Endodermal cell (in vitro differentiated cells): ENCODE data around the gene POMGNT1. TPM values are rescaled to one million over a fixed set of nuclear protein-coding genes. Genes with fewer than 3 reads are reported as not detected.

Experiments
- DNase-seq: peaks from one replicate; pipeline ENCODE4 v3.0.0-alpha.2; 2017
- H3K27ac ChIP-seq: 2 replicates; pipeline ENCODE4 v1.5.1; 2013; ENCODE audit warnings: mild to moderate bottlenecking, low read depth, low read length, moderate library complexity
- H3K27me3 ChIP-seq: 2 replicates; pipeline ENCODE4 v1.6.1; 2013; ENCODE audit warnings: mild to moderate bottlenecking, low read length, moderate library complexity; ENCODE audit not compliant: insufficient read depth, control insufficient read depth, poor library complexity, severe bottlenecking
- H3K36me3 ChIP-seq: 2 replicates; pipeline ENCODE4 v1.7.0; 2013; ENCODE audit warnings: mild to moderate bottlenecking, low read length, moderate library complexity; ENCODE audit not compliant: control insufficient read depth, insufficient read depth
- H3K4me1 ChIP-seq: one replicate; pipeline ENCODE4 v1.7.0; 2013; ENCODE audit warnings: low read length; ENCODE audit not compliant: control insufficient read depth, insufficient read depth
- H3K4me3 ChIP-seq: 2 replicates; pipeline ENCODE4 v1.5.1; 2013; ENCODE audit warnings: mild to moderate bottlenecking, low read length, moderate library complexity
- H3K9ac ChIP-seq: 2 replicates; pipeline ENCODE4 v1.6.1; 2013; ENCODE audit warnings: mild to moderate bottlenecking, low read length, moderate library complexity; ENCODE audit not compliant: poor library complexity, severe bottlenecking; ENCODE audit errors: extremely low read depth
- H3K9me3 ChIP-seq: 2 replicates; pipeline ENCODE4 v1.6.1; 2013; ENCODE audit warnings: mild to moderate bottlenecking, low read length, moderate library complexity; ENCODE audit not compliant: control insufficient read depth
- H3K27ac Mint-ChIP-seq: 2 replicates; pipeline ENCODE4 v1.8.0; 2020; ENCODE audit warnings: mixed read lengths
- H3K27me3 Mint-ChIP-seq: 2 replicates; pipeline ENCODE4 v1.8.0; 2021; ENCODE audit warnings: mild to moderate bottlenecking, mixed read lengths; ENCODE audit not compliant: insufficient read depth
- H3K36me3 Mint-ChIP-seq: 2 replicates; pipeline ENCODE4 v1.8.0; 2020; ENCODE audit warnings: low read depth, mixed read lengths
- H3K4me1 Mint-ChIP-seq: 2 replicates; pipeline ENCODE4 v1.8.0; 2020; ENCODE audit warnings: mixed read lengths
- H3K4me3 Mint-ChIP-seq: 2 replicates; pipeline ENCODE4 v1.8.0; 2020; ENCODE audit warnings: mild to moderate bottlenecking, moderate library complexity, mixed read lengths
- H3K9me3 Mint-ChIP-seq: 2 replicates; pipeline ENCODE4 v1.8.0; 2020; ENCODE audit warnings: mild to moderate bottlenecking, mixed read lengths
- WGBS, 2 experiments: methylation state at CpG; one replicate each; pipeline versions ENCODE4 v1.1.5 to v1.1.7; 2013; ENCODE audit warnings: missing lambda C conversion rate in 2 of 2, mixed read lengths in 1 of 2; ENCODE audit not compliant: insufficient coverage in 1 of 2, insufficient read length in 1 of 2; 5-methylcytosine and 5-hydroxymethylcytosine counted together
- total RNA-seq, 2 donors: library from RNA; stranded (reverse); fragmentation: NEBNext Ultra II Directional in 1 of 2; extraction: Animal tissue kit (Norgen Biotek cat#: 25700) in 1 of 2; gene quantifications; 2 replicates in 1 of 2; 3 replicates in 1 of 2; pipeline ENCODE4 v1.2.1, GENCODE V29; 2021
- TF ChIP-seq, protein P1 (sequence below): fragments of 200-600 bp; sonication (generic); conservative IDR thresholded peaks from 2 replicates; pipeline ENCODE4 v1.5.0; 2021; ENCODE audit warnings: antibody characterized with exemption, mild to moderate bottlenecking

The POMGNT1 gene
- total RNA-seq, 2 donors from 2014 or later = 101 TPM

DNA sequence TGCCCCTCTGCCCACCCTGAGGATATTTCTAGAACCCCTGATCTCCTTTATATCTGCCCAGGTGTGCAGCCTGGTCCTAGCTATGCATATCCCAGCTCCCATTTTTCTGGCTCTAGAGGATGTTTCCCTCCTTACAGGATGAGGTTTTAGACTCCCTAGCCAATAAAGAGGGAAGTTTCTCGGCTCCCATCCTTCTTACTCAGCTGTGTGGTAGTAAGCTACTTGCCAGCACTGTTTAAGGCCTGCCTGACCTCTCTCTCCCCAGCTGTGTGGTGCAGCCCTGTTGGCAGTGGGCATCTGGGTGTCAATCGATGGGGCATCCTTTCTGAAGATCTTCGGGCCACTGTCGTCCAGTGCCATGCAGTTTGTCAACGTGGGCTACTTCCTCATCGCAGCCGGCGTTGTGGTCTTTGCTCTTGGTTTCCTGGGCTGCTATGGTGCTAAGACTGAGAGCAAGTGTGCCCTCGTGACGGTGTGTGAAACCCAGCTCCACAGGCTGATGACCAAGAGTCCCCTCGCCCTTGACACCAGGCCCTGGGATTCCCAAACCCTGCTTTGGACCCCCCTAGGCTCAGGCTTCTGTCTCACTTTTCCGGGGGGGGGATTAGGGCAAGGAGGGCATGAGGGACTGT, 14.2 kb downstream of the POMGNT1 start:
- Mint-ChIP-seq H3K4me1 (peaks cover 6% of the 10 kb centered on the region), H3K27ac (peak overlapping the region; percentile 55), H3K36me3 (peaks cover 16% of the 10 kb centered on the region), H3K4me3 (no peak overlapping the region), H3K27me3 (peaks cover 10% of the 10 kb centered on the region), H3K9me3 (no peaks in the 10 kb centered on the region)
- H3K4me1 ChIP-seq = no peaks in the 10 kb centered on the region
- 93 to 97% methylated on average over 9 to 12 of the region's 12 CpGs for WGBS, 2 experiments
- H3K27me3 ChIP-seq = no peaks in the 10 kb centered on the region
- no peak for DNase-seq
- peaks cover 17% of the 10 kb centered on the region for H3K36me3 ChIP-seq
- no peaks in the 10 kb centered on the region for H3K9me3 ChIP-seq
- H3K9ac ChIP-seq = no peak overlapping the region
- no peak overlapping the region for H3K4me3 ChIP-seq
- TF ChIP-seq, protein P1, sequence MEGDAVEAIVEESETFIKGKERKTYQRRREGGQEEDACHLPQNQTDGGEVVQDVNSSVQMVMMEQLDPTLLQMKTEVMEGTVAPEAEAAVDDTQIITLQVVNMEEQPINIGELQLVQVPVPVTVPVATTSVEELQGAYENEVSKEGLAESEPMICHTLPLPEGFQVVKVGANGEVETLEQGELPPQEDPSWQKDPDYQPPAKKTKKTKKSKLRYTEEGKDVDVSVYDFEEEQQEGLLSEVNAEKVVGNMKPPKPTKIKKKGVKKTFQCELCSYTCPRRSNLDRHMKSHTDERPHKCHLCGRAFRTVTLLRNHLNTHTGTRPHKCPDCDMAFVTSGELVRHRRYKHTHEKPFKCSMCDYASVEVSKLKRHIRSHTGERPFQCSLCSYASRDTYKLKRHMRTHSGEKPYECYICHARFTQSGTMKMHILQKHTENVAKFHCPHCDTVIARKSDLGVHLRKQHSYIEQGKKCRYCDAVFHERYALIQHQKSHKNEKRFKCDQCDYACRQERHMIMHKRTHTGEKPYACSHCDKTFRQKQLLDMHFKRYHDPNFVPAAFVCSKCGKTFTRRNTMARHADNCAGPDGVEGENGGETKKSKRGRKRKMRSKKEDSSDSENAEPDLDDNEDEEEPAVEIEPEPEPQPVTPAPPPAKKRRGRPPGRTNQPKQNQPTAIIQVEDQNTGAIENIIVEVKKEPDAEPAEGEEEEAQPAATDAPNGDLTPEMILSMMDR = no peak
- H3K27ac ChIP-seq = no peak overlapping the region

DNA sequence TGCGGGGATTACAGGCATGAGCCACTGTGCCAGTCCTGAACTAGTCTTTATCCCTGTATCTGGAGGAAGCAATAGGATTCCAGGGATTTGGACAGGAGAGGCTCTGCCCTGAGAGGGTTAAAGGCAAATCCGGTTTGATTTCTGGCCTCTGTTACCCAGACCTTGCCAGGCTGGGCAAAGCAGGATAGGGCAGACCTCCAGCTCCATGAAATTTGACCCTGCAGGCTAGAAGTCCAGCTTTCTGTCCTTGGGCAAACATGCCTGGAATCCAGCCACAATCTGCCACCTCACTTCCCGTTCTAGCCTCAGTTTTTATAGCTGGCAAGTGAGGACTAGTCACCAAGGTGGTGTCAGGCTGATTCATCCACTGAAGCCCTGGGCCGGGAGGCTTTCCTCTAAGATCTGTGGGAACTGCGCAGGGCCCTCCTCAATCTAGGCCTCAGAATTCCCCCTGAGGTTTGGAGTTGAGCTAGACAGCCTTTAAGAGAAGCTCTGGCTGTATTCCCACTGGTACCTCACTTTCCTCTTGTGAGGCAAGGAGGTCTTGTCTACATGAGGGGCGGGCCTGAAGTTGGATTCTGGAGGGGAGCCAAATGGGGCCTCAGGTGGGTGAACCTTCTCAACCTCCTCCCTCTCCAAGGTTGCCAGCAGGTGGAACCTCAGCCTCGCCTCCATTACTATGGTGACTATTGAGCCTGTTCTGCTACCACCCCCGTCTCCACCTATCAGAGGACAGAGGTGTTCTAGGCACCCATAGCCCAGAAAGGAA, 15.0 kb downstream of the POMGNT1 start:
- Histone ChIP-seq H3K4me3 (no peak overlapping the region), H3K9me3 (no peaks in the 10 kb centered on the region), H3K36me3 (peaks cover 9% of the 10 kb centered on the region), H3K9ac (no peak overlapping the region), H3K27ac (no peak overlapping the region), H3K4me1 (no peaks in the 10 kb centered on the region), H3K27me3 (no peaks in the 10 kb centered on the region)
- Mint-ChIP-seq H3K4me1 (peaks cover 6% of the 10 kb centered on the region), H3K27ac (no peak overlapping the region), H3K36me3 (peaks cover 13% of the 10 kb centered on the region), H3K9me3 (no peaks in the 10 kb centered on the region), H3K4me3 (no peak overlapping the region), H3K27me3 (peaks cover 10% of the 10 kb centered on the region)
- WGBS, 2 experiments = 80 to 84% methylated on average over 6 to 8 of the region's 8 CpGs
- DNase-seq = peak; percentile 61
- TF ChIP-seq, protein P1 = peak; percentile 20

DNA sequence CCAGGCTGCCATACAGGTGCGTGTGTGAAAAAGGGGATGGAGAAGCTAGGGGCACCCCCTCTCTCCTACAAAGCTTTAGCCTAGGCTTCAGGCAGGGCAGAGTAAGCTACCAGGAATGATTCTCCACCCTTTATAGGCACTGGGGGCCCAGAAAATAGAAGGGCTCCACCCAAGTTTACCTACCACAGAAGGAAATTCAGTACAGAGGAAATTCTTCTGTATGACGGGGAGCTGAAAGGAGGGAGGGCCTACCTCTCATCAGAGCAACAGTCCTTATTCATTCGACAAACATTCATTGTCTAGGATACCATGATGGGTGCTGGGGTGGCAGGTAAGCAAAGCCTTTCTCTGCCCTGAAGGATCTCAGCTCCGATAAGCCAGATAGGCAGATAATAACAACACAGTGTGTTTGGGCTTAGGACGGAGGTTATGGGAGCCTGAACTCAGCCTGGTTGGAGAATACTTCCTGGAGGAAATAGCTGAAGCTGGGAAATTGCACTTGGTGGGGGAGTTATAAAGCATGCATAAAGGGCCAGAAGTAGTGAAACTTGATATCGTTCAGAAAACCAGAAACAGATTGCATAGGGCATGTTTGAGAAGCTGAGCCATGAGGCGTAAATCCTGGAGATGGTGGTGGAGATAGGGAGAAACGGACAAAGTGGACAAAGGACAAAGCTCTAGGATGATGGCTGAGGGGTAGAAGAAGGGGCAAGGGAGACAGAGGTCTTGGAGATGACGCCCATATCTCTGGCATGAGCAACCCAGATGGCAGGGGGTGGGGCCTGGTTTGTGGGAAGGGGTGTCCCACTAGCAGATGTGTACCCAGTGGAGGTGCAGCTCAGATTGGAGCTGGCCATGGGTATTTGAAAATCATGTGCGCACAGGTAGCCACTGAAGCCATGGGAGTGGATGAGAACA, 16.6 kb downstream of the POMGNT1 start:
- H3K9me3 Mint-ChIP-seq = no peaks in the 10 kb centered on the region
- no peaks in the 10 kb centered on the region for H3K36me3 Mint-ChIP-seq
- Histone ChIP-seq H3K4me1 (no peaks in the 10 kb centered on the region), H3K36me3 (no peaks in the 10 kb centered on the region), H3K9ac (no peak overlapping the region), H3K4me3 (no peak overlapping the region), H3K9me3 (no peaks in the 10 kb centered on the region), H3K27me3 (no peaks in the 10 kb centered on the region), H3K27ac (no peak overlapping the region)
- no peak for DNase-seq
- no peak overlapping the region for H3K27ac Mint-ChIP-seq
- peaks cover 6% of the 10 kb centered on the region for H3K4me1 Mint-ChIP-seq
- H3K4me3 Mint-ChIP-seq = no peak overlapping the region
- WGBS, 2 experiments = 81 to 95% methylated on average over 7 to 10 of the region's 10 CpGs
- TF ChIP-seq, protein P1 = no peak
- peaks cover 10% of the 10 kb centered on the region for H3K27me3 Mint-ChIP-seq
